ENCODE data around the gene IFNA10.

Gene IFNA10

GRCh38 chr9:21251638-21252037, 44.7 kb upstream of the IFNA10 start:
- TF ChIP-seq CTCF (IDR thresholded peaks at IDR 0.05; ENCODE audit: low read length) (no peak), EZH2 (IDR thresholded peaks at IDR 0.05; ENCODE audit: borderline replicate concordance, low read length) (no peak)
- no peak overlapping the region for H3K27ac ChIP-seq (ENCODE audit: low read depth, low read length, poor library complexity, severe bottlenecking)
- no peak overlapping the region for H3K4me2 ChIP-seq (ENCODE audit: low read length)
- no peaks in the 10 kb centered on the region for H3F3A ChIP-seq (ENCODE audit: insufficient read depth, low read length)
- no peaks in the 10 kb centered on the region for H3K36me3 ChIP-seq (ENCODE audit: insufficient read depth, low read length)
- H3K79me2 ChIP-seq (ENCODE audit: insufficient read depth, low read length): no peaks in the 10 kb centered on the region
- H4K20me1 ChIP-seq (ENCODE audit: insufficient read depth, low read length): no peaks in the 10 kb centered on the region
- H3K4me3 ChIP-seq (ENCODE audit: low read depth, low read length, poor library complexity, severe bottlenecking): no peak overlapping the region
- H3K27me3 ChIP-seq (ENCODE audit: insufficient read depth, low read length): no peaks in the 10 kb centered on the region
- no peak overlapping the region for H3K9ac ChIP-seq (ENCODE audit: low read length)
- no peaks in the 10 kb centered on the region for H3K4me1 ChIP-seq (ENCODE audit: insufficient read depth, low read length, severe bottlenecking)
- no peak overlapping the region for H2AFZ ChIP-seq (ENCODE audit: low read length)
- H3K9me3 ChIP-seq (ENCODE audit: low read length): no peaks in the 10 kb centered on the region
- H3K9me2 ChIP-seq (ENCODE audit: low read depth, low read length): no peaks in the 10 kb centered on the region

GRCh38 chr9:21251190-21251589, 44.2 kb upstream of the IFNA10 start:
- no peak overlapping the region for H2AFZ ChIP-seq (ENCODE audit: low read length)
- H3K27ac ChIP-seq (ENCODE audit: low read depth, low read length, poor library complexity, severe bottlenecking): no peak overlapping the region

GRCh38 chr9:21244836-21245235, 37.9 kb upstream of the IFNA10 start:
- no peak overlapping the region for H3K27ac ChIP-seq (ENCODE audit: low read depth, low read length, poor library complexity, severe bottlenecking)
- no peaks in the 10 kb centered on the region for H3K4me1 ChIP-seq (ENCODE audit: insufficient read depth, low read length, severe bottlenecking)
- no peaks in the 10 kb centered on the region for H3K79me2 ChIP-seq (ENCODE audit: insufficient read depth, low read length)
- no peaks in the 10 kb centered on the region for H3K36me3 ChIP-seq (ENCODE audit: insufficient read depth, low read length)
- H3K9ac ChIP-seq (ENCODE audit: low read length): no peak overlapping the region
- H4K20me1 ChIP-seq (ENCODE audit: insufficient read depth, low read length): no peaks in the 10 kb centered on the region
- H3K27me3 ChIP-seq (ENCODE audit: insufficient read depth, low read length): no peaks in the 10 kb centered on the region
- H3K4me2 ChIP-seq (ENCODE audit: low read length): no peak overlapping the region
- no peaks in the 10 kb centered on the region for H3K9me2 ChIP-seq (ENCODE audit: low read depth, low read length)
- H3K4me3 ChIP-seq (ENCODE audit: low read depth, low read length, poor library complexity, severe bottlenecking): no peak overlapping the region
- H3K9me3 ChIP-seq (ENCODE audit: low read length): no peaks in the 10 kb centered on the region
- H2AFZ ChIP-seq (ENCODE audit: low read length): no peak overlapping the region
- no peaks in the 10 kb centered on the region for H3F3A ChIP-seq (ENCODE audit: insufficient read depth, low read length)
- no peak for TF ChIP-seq EZH2 (IDR thresholded peaks at IDR 0.05; ENCODE audit: borderline replicate concordance, low read length)
- no peak for TF ChIP-seq CTCF (IDR thresholded peaks at IDR 0.05; ENCODE audit: low read length)

More at GRCh38 chr9:21251190-21251589, 44.2 kb upstream of the IFNA10 start:
- H3K9me3 ChIP-seq (ENCODE audit: low read length): no peaks in the 10 kb centered on the region
- no peaks in the 10 kb centered on the region for H3F3A ChIP-seq (ENCODE audit: insufficient read depth, low read length)
- H3K36me3 ChIP-seq (ENCODE audit: insufficient read depth, low read length): no peaks in the 10 kb centered on the region
- no peaks in the 10 kb centered on the region for H3K4me1 ChIP-seq (ENCODE audit: insufficient read depth, low read length, severe bottlenecking)
- no peak for TF ChIP-seq EZH2 (IDR thresholded peaks at IDR 0.05; ENCODE audit: borderline replicate concordance, low read length)
- TF ChIP-seq CTCF (IDR thresholded peaks at IDR 0.05; ENCODE audit: low read length): no peak
- no peak overlapping the region for H3K9ac ChIP-seq (ENCODE audit: low read length)
- H3K27me3 ChIP-seq (ENCODE audit: insufficient read depth, low read length): no peaks in the 10 kb centered on the region
- H3K4me2 ChIP-seq (ENCODE audit: low read length): no peak overlapping the region
- no peak overlapping the region for H3K4me3 ChIP-seq (ENCODE audit: low read depth, low read length, poor library complexity, severe bottlenecking)
- no peaks in the 10 kb centered on the region for H3K79me2 ChIP-seq (ENCODE audit: insufficient read depth, low read length)
- no peaks in the 10 kb centered on the region for H4K20me1 ChIP-seq (ENCODE audit: insufficient read depth, low read length)
- H3K9me2 ChIP-seq (ENCODE audit: low read depth, low read length): no peaks in the 10 kb centered on the region
